ENCODE results near the gene OVOL2. TPM values are rescaled to one million over a fixed set of nuclear protein-coding genes. Genes with fewer than 3 reads are reported as not detected.

OVOL2 gene
- total RNA-seq, 4 donors from 2014 or later = 28.4 to 87.6 (median 48.3) TPM

GRCh38 chr20:18059603-18060002 lies 1.9 kb upstream of the OVOL2 start:
- DNase-seq = no peak
- intact Hi-C loops (cut with DNase I; ENCODE audit: low total_unique reads) (no loop called here), in situ Hi-C loops (cut with MboI; ENCODE audit: low pct_ligation_motif_present in 1 of 4, low pct_unique_long_range_greater_than_20kb in 1 of 4, low sequenced_read_pairs in 3 of 4) (no loop called here)
- H3K36me3 ChIP-seq = no peaks in the 10 kb centered on the region
- peak overlapping the region in 1 of 4 donors; percentile 96 for H3K27ac ChIP-seq
- no peaks in the 10 kb centered on the region for H3K9me3 ChIP-seq
- WGBS, 2 donors (ENCODE audit: low coverage in 1 of 2) = 13 to 29% methylated on average over 1 to 2 of the region's 2 CpGs
- TF ChIP-seq CTCF (IDR thresholded peaks at IDR 0.05) (no peak), POLR2AphosphoS5 (IDR thresholded peaks at IDR 0.05) (no peak), EP300 (IDR thresholded peaks at IDR 0.05; ENCODE audit: low read depth) (no peak), POLR2A (IDR thresholded peaks at IDR 0.05) (no peak)
- peaks cover 5 to 48% (median 39%) of the 10 kb centered on the region in 4 donors for H3K4me1 ChIP-seq
- peak overlapping the region in 1 of 4 donors; percentile 13 for H3K4me3 ChIP-seq
- H3K27me3 ChIP-seq = peaks cover 78% of the 10 kb centered on the region

- no peaks in the 10 kb centered on the region for H3K36me3 ChIP-seq
- H3K27ac ChIP-seq = peak overlapping the region; percentile 55 to 96 (median 91)
- no peaks in the 10 kb centered on the region for H3K9me3 ChIP-seq
- peak in 1 of 3 donors; percentile 9 for TF ChIP-seq POLR2AphosphoS5 (IDR thresholded peaks at IDR 0.05)
- TF ChIP-seq CTCF (IDR thresholded peaks at IDR 0.05) = peak in 1 of 5 experiments; percentile 24
- no peak for TF ChIP-seq EP300 (IDR thresholded peaks at IDR 0.05; ENCODE audit: low read depth)
- H3K4me3 ChIP-seq = peak overlapping the region in 3 of 4 donors; percentile 13 to 49 (median 19)
- intact Hi-C loops (cut with DNase I; ENCODE audit: low total_unique reads) (no loop called here), in situ Hi-C loops (cut with MboI; ENCODE audit: low pct_ligation_motif_present in 1 of 4, low pct_unique_long_range_greater_than_20kb in 1 of 4, low sequenced_read_pairs in 3 of 4) (no loop called here)
- peaks cover 84% of the 10 kb centered on the region for H3K27me3 ChIP-seq
- peaks cover 5 to 48% (median 39%) of the 10 kb centered on the region in 4 donors for H3K4me1 ChIP-seq
- DNase-seq = peak; percentile 56
- WGBS, 2 donors (ENCODE audit: low coverage in 1 of 2) = 3% methylated on average over 4 to 40 of the region's 46 CpGs
Observed at GRCh38 chr20:18058661-18059467, 1.1 kb upstream of the OVOL2 start.

- intact Hi-C loops (cut with DNase I; ENCODE audit: low total_unique reads) = no loop called here
Observed at GRCh38 chr20:18057994-18058349, 256 bp upstream of the OVOL2 start.

More at GRCh38 chr20:18057994-18058349, 256 bp upstream of the OVOL2 start:
- in situ Hi-C loops (cut with MboI; ENCODE audit: low pct_ligation_motif_present in 1 of 4, low pct_unique_long_range_greater_than_20kb in 1 of 4, low sequenced_read_pairs in 3 of 4) = no loop called here
- TF ChIP-seq CTCF (IDR thresholded peaks at IDR 0.05) (no peak), EP300 (IDR thresholded peaks at IDR 0.05; ENCODE audit: low read depth) (no peak), POLR2AphosphoS5 (IDR thresholded peaks at IDR 0.05) (no peak), POLR2A (IDR thresholded peaks at IDR 0.05) (no peak)
- no peaks in the 10 kb centered on the region for H3K36me3 ChIP-seq
- H3K4me1 ChIP-seq = peaks cover 5 to 48% (median 39%) of the 10 kb centered on the region in 4 donors
- H3K4me3 ChIP-seq = peak overlapping the region in 3 of 4 donors; percentile 49 to 64 (median 56)
- 4% methylated on average over 14 of the region's 14 CpGs; no CpG with 5 or more reads in 1 of the 2 donors for WGBS, 2 donors (ENCODE audit: low coverage in 1 of 2)
- DNase-seq = no peak
- no peaks in the 10 kb centered on the region for H3K9me3 ChIP-seq
- H3K27me3 ChIP-seq = peaks cover 75% of the 10 kb centered on the region
- peak overlapping the region; percentile 88 to 96 (median 91) for H3K27ac ChIP-seq

Data from transverse colon (tissue), 4 donors.